Stimulated activated effector memory CD8-positive, alpha-beta T cell treated with anti-CD3 and anti-CD28 coated beads, Interleukin-12 subunit alpha, Interleukin-12 subunit beta, amount 100 ng/mL, for 72 hours (primary cell): Measurements from ENCODE around the gene SIPA1.
A peak's percentile ranks its signal among the peaks of the same experiment; 100 is the strongest.

Source experiments
- ATAC-seq: fragments of 150-1000 bp; cut with Tn5 transposase; 2 replicates; pipeline ENCODE4 v1.10.0; 2021
- DNase-seq, 2 donors: peaks; one replicate each; pipeline ENCODE4 v3.0.0; 2021 to 2022; ENCODE audit warnings: low spot score in 2 of 2
- H3K27ac Mint-ChIP-seq: one replicate; pipeline ENCODE4 v1.8.0; 2022; ENCODE audit warnings: mild to moderate bottlenecking, mixed read lengths
- H3K36me3 Mint-ChIP-seq: one replicate; pipeline ENCODE4 v1.8.0; 2022; ENCODE audit warnings: mild to moderate bottlenecking, mixed read lengths
- H3K4me1 Mint-ChIP-seq: one replicate; pipeline ENCODE4 v1.8.0; 2022; ENCODE audit warnings: mixed read lengths
- H3K4me3 Mint-ChIP-seq: one replicate; pipeline ENCODE4 v1.8.0; 2022; ENCODE audit warnings: mild to moderate bottlenecking, mixed read lengths
- H3K9me3 Mint-ChIP-seq: one replicate; pipeline ENCODE4 v1.8.0; 2022; ENCODE audit warnings: mixed read lengths

SIPA1 gene, protein sequence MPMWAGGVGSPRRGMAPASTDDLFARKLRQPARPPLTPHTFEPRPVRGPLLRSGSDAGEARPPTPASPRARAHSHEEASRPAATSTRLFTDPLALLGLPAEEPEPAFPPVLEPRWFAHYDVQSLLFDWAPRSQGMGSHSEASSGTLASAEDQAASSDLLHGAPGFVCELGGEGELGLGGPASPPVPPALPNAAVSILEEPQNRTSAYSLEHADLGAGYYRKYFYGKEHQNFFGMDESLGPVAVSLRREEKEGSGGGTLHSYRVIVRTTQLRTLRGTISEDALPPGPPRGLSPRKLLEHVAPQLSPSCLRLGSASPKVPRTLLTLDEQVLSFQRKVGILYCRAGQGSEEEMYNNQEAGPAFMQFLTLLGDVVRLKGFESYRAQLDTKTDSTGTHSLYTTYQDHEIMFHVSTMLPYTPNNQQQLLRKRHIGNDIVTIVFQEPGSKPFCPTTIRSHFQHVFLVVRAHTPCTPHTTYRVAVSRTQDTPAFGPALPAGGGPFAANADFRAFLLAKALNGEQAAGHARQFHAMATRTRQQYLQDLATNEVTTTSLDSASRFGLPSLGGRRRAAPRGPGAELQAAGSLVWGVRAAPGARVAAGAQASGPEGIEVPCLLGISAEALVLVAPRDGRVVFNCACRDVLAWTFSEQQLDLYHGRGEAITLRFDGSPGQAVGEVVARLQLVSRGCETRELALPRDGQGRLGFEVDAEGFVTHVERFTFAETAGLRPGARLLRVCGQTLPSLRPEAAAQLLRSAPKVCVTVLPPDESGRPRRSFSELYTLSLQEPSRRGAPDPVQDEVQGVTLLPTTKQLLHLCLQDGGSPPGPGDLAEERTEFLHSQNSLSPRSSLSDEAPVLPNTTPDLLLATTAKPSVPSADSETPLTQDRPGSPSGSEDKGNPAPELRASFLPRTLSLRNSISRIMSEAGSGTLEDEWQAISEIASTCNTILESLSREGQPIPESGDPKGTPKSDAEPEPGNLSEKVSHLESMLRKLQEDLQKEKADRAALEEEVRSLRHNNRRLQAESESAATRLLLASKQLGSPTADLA

DNA sequence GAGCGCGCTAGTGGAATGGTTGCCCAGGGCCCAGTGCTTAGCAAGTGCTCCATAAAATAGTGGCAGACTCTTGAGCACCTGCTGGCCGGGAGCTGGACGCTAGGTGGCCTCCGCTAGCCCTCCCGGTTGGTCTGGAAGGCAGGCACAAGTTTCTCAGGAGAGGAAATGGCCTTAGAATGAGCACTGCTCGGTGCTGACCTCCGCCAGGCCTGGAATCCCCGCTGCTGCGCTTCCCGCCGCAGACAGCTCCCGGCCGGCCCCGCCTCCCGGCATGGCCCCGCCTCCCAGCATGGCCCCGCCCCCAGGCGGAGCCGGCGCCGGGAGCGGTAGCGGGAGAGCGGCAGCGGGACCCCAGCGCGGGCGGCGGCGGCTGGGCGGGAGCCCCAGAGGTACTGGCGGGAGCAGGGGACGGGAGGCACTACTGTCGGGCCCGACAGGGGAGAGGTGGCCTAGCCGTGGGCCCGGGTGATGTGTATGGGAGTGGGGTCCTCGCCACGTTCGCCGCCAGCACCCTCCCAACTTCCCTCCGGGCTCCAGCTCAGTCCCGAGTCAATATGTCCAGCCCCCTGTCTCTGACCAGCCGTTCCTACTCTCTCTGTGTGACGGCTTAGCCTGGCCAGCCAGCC, at the start of gene SIPA1:
Gene SIPA1, plus strand, starts transcription at position 308 of the 626 bp plus-strand sequence. CDS start 2,821 bp downstream, outside the sequence.
- Mint-ChIP-seq H3K36me3 (peaks cover 72% of the 10 kb centered on the region), H3K4me3 (peak within 1 kb of the TSS; percentile 94), H3K27ac (peak within 1 kb of the TSS; percentile 96), H3K4me1 (peaks cover 67% of the 10 kb centered on the region), H3K9me3 (no peaks in the 10 kb centered on the region)
- peak; percentile 65 for ATAC-seq
- peak; percentile 84 to 89 for DNase-seq

DNA sequence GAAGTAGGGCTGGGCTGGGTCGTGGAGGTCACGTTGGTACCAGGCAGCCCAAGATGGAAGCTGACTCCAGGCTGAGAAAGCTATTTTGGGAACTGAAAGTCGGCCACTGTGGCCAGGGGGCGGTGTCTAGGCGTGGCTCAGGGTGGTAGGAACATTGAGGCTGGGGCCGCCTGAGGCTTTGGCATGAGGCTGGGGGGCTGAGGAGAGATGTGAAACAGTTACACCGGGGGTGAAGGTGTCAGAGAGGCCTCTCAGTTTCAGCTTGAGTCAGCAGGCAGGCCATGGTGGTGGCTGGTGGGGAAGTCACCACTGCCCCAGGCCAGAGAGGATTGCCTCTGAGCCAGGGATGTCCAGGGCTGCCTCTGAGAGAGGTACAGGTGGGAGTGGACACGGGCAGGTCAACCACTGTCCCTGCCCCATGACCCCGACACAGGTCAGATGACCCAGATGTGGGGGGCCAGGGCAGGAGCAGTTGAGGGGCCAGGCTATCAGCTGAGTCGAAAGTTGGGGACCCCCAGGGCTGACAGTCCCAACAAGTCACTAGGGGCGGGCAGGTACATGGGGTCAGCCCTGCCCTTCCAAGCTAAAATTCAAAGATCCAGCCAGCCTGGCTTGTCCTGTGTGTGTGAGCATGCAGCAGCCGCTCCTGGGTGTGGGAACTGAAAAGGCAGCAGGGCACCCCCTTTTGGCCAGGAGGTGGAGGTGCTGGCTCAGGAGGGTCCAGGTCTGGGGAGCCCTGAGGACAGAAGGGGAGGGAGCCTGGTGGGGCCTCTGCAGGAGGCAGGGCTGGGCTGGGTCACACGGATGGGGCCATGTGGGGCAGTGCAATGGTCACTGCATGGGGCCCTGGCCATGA, 49.5 kb upstream of the SIPA1 start:
- Mint-ChIP-seq H3K36me3 (peaks cover 87% of the 10 kb centered on the region), H3K4me1 (peaks cover 69% of the 10 kb centered on the region), H3K4me3 (peak overlapping the region; percentile 80), H3K27ac (peak overlapping the region; percentile 96), H3K9me3 (no peaks in the 10 kb centered on the region)
- ATAC-seq = peak; percentile 90
- DNase-seq = peak; percentile 60 to 93

DNA sequence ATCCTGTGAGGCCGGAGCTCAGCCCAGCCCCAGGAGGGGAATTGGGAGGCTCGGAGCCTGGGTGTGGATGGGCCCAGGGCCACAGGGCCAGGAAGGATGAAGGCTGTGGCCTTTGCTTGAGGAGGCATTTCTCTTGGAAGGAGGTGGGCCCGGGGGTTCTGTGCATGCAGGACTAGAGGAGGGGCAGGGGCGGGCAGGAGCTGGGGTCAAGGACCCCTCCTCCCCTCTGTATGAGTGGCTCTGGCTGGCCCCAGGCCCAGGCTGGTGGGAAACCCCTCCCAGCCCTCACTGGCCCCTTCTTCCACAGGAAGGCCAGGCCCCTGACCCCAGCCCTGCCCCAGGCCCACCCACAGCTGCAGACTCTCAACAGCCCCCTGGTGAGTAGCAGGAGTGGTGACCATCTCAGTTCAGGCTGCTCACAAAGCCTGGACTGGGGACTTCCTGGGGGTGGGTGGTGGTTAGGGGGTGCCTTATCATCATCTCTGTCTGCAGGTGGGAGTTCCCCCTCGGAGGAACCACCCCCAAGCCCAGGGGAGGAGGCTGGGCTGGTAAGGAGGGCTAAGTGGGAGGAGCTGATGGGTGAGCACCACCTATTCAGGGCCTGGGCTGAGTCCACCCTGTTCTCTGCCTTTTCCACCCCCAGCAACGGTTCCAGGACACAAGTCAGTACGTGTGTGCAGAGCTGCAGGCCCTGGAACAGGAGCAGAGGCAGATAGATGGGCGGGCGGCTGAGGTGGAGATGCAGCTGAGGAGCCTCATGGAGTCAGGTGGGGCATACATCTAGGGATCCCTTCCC, 48.3 kb upstream of the SIPA1 start:
- Mint-ChIP-seq H3K36me3 (peaks cover 87% of the 10 kb centered on the region), H3K27ac (peak overlapping the region; percentile 96)
- peak; percentile 55 for ATAC-seq

DNA sequence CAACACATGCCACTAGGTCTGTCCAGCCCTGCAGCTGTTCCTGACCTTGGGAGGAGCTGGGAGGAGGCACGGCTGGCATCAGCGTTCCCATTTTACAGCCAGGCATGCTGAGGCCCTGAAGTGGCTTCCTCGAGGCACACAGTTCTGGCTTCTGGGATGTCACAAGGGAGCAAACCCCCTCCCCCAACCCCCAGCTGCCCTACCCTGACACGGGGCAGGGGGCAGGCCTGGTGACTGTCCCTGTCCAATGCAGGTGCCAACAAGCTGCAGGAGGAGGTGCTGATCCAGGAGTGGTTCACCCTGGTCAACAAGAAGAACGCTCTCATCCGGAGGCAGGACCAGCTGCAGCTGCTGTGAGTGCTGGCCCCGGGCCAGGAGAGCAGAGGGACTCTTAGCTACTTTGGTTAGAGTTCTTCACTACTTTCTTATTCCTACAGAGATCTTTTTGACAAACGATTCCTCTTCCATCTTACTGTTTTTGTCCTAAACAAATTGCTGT, 47.6 kb upstream of the SIPA1 start:
- Mint-ChIP-seq H3K4me3 (no peak overlapping the region), H3K4me1 (peaks cover 75% of the 10 kb centered on the region), H3K27ac (peak overlapping the region; percentile 71), H3K36me3 (peaks cover 92% of the 10 kb centered on the region), H3K9me3 (no peaks in the 10 kb centered on the region)
- no peak for ATAC-seq
- DNase-seq = no peak

More for the DNA sequence above, 48.3 kb upstream of the SIPA1 start:
- peaks cover 69% of the 10 kb centered on the region for H3K4me1 Mint-ChIP-seq
- H3K4me3 Mint-ChIP-seq = peak overlapping the region; percentile 80
- H3K9me3 Mint-ChIP-seq = no peaks in the 10 kb centered on the region
- peak in 1 of 2 donors; percentile 73 for DNase-seq

DNA sequence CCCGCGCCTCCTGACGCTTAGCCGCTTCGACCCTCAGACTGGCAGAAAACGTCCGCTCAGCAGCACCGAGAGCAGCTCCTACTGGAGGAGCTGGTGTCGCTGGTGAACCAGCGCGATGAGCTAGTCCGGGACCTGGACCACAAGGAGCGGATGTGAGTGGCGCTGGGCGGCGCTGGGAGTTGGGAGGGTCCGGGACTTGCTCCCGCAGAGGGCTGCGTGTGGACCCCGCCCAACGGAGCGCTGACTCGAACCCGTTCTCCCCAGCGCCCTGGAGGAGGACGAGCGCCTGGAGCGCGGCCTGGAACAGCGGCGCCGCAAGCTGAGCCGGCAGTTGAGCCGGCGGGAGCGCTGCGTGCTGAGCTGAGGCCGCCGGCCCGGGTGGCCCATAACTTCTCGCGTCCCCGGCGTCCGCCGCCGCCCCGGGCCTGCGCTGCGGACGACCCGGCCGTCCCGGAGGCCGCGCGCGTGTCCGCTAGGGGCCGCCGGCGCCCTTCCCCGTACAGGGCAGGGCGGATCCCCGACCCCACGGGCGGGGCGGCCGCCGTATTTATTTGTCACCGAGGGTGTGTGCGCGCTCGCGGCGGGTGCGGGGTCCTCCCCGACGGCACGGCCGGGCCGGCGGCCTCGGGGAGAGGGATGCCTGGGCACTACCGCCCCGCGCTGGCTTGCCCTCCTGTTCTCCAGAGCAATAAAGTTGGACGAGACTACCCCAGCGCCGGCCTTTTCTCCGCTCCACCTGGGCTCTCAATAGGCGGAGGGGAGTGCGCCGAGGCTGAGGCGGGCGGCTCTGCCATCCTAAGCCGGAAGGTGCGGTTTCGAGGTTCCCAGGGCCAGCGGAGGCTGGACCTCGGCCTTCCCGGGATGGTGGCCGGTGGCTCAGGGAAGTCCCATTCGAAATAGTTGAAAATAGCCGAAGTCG, 45.7 kb upstream of the SIPA1 start:
- Mint-ChIP-seq H3K4me3 (no peak overlapping the region), H3K27ac (no peak overlapping the region), H3K4me1 (peaks cover 66% of the 10 kb centered on the region), H3K9me3 (no peaks in the 10 kb centered on the region), H3K36me3 (peaks cover 92% of the 10 kb centered on the region)
- ATAC-seq (no peak), DNase-seq (no peak)

DNA sequence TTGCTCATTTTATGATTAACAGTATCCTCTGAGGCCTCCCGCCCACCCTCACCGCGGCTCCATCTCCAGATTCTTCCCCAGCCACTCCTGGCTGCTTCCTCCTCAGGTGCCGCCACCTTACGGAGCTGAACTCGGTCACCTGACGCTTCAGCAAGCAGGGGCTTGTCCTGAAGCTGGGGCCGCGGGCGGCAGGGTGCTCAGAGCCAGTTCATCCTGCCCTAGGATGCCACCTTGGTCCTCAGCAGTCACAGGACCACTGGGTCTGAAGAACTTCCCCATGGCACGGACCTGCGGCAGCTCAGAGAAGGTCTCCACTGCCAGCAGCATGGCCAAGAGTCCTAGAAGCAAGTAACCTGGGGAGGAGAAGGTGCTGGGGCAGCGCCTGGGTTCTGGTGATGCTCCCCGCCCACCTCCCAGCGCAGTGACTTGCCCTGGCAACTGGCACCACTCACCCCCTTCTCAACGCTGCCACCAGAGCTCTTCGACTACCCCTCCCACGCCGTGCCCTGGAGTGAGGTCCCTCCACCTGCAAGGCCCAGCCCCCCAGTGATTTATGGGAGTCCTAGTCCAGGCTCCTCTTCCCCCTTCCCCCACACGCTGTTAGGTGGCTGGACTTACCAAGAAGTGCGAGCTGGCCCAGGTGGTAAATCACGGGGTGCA, 44.9 kb upstream of the SIPA1 start:
- Mint-ChIP-seq H3K36me3 (peaks cover 92% of the 10 kb centered on the region), H3K27ac (peak overlapping the region; percentile 48), H3K4me3 (no peak overlapping the region), H3K4me1 (peaks cover 58% of the 10 kb centered on the region), H3K9me3 (no peaks in the 10 kb centered on the region)
- ATAC-seq (no peak), DNase-seq (no peak)

DNA sequence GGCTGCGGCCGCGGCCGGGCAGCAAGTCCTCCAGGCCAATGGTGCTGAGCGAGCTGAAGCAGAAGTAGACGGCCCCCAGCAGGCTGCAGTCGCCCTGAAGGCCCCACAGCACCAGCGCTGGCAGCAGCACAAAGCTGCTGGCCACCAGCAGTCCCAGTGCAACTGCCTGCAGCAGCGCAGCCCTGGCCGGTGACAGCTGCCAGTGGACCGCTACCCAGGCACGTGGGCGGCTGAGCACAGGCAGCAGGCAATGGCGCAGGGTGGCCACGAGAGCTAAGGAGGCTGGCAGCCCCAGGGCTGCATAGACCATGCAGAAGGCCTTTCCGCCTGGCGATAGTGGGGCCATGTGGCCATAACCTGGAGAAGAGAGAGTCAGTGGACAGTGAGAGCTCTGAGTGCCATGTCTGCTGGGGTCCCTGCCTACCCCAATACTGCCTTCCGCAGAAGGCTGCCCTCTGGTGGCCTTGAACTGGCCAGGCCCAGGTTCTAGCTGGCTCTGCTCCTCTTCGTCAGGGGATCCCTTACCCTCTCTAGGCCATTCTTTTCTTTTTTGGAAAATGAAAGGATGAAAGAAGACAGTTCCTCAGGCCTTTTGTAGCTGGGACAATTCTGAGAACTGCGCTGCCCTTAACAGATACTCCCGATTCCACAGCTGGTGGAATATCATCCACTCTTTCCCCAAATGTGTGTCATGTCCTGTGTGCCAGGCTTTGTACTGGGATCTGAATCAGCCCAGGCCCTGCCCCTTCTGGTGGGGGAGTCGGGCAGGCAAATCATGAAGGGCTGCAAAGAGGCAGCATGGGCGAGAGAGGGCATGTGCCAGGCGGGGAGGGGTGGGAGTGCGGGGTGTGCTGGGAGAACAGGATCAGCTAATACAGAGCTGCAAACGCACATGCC, 44.1 kb upstream of the SIPA1 start:
- Mint-ChIP-seq H3K4me1 (peaks cover 50% of the 10 kb centered on the region), H3K4me3 (no peak overlapping the region), H3K27ac (peak overlapping the region; percentile 48), H3K36me3 (peaks cover 92% of the 10 kb centered on the region), H3K9me3 (no peaks in the 10 kb centered on the region)
- ATAC-seq (peak; percentile 51), DNase-seq (peak in 1 of 2 donors; percentile 71)

DNA sequence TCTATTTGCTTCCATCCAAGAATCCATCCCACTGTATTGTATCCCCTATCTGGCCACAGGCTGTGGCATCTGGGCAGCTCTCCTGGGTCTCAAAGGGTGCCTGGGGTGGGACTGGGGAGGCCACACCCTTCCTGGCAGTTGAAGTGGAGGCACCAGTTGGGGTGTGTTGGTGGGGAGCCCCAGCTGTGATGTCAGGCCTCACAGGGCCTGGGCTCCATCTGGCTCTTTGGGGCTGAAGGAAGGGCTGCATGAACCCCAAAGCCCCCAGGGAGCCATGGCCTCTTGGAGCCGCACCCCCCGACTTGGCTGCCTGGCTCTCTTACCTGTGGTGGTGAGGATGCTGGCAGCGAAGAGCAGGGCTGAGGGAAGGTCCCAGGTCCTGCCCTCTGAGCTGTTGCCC, 42.8 kb upstream of the SIPA1 start:
- Mint-ChIP-seq H3K36me3 (peaks cover 91% of the 10 kb centered on the region), H3K9me3 (no peaks in the 10 kb centered on the region), H3K4me3 (no peak overlapping the region), H3K27ac (peak overlapping the region; percentile 82), H3K4me1 (peaks cover 36% of the 10 kb centered on the region)
- no peak for DNase-seq
- ATAC-seq = no peak

DNA sequence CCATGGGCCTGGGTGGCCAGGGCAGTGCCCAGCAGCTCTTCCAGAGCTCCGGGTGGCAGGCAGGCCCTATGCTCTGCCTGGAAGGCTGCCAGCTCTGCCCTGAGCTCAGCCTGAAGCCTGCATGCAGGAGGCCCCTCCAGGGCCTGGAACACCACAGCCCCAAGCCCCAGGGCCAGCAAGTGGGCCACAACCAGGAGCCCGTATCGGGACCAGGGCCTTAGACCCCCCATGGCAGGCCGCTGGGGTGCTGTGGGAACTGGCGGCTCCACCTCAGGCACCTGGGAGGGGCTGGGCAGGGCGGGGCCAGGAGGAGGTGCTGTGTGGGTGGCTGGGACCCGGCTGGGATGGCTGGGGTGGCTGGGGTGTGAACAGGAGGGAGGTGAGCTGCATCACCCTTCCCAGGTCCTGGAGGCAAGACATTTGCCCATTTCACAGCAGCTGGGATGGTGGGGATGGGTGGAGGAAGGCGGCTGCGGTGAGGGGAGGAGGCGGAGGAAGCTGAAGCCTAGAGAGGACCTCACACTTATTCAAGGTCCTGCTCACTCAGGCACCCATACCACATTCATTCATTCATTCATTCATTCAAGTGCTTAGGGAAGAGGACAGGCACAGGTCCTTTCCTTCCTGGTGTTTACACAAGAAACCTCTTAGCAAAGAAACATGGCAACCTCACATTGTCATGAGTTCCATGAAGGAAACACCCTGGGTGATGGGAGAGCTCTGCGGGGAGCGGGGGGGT, 42.2 kb upstream of the SIPA1 start, which contains the start of gene KCNK7:
Gene KCNK7, minus strand, starts transcription at position 258 of the 739 bp plus-strand sequence. Its CDS starts 28 bp downstream, at position 230.
- no peak for DNase-seq
- peaks cover 89% of the 10 kb centered on the region for H3K36me3 Mint-ChIP-seq
- no peaks in the 10 kb centered on the region for H3K9me3 Mint-ChIP-seq
- peak within 1 kb of the TSS; percentile 82 for H3K27ac Mint-ChIP-seq
- no peak within 1 kb of the TSS for H3K4me3 Mint-ChIP-seq
- peaks cover 31% of the 10 kb centered on the region for H3K4me1 Mint-ChIP-seq
- ATAC-seq = peak; percentile 11

DNA sequence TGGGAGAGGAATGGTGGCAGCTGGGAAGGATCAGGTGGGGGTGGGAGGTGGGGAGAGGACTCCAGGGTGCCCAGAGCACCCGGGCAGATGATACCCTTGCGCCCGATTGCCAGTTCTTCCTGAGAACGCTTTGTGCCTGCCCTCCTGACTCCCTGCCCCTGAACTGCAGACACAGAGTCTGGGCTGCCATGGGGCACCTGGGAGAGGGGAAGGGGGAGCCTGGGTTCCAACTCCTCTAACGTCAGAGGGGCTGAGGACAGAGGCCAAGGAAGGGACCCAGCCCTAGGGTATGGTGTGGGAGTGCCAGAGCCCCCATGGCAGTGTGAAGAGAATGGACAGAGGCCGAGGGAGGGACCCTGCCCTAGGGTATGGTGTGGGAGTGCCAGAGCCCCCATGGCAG, 41.4 kb upstream of the SIPA1 start:
- Mint-ChIP-seq H3K9me3 (no peaks in the 10 kb centered on the region), H3K4me1 (peaks cover 31% of the 10 kb centered on the region), H3K4me3 (no peak overlapping the region), H3K27ac (peak overlapping the region; percentile 82), H3K36me3 (peaks cover 86% of the 10 kb centered on the region)
- DNase-seq (no peak), ATAC-seq (no peak)

DNA sequence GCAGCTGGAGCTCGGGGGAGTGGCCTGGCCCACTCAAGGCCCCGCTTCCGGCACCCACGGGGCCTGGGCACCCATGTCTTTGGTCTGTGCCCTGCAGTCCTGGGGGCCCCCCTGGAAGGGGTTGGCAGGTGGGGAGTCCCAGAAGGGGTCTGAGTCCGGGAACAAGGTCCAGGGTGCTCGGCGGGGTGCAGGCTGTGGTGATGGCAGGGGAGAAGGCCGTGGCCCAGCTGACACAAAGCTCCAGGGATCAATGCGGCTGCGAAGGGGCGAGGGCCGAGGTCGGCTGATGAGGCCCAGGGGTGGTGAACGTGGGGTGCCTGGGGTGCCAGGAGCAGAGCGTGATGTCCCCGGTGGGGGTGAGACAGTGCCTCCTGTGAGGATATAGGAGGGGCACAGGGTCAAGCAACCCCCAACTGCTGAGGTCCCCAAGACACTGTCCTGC, 39.6 kb upstream of the SIPA1 start:
- Mint-ChIP-seq H3K4me1 (peaks cover 25% of the 10 kb centered on the region), H3K9me3 (no peaks in the 10 kb centered on the region), H3K27ac (no peak overlapping the region), H3K36me3 (peaks cover 83% of the 10 kb centered on the region), H3K4me3 (no peak overlapping the region)
- DNase-seq (no peak), ATAC-seq (no peak)
